ENCODE results near the gene PODNL1. TPM values are rescaled to one million over a fixed set of nuclear protein-coding genes. Genes with fewer than 3 reads are reported as not detected.

PODNL1 gene
- polyA plus RNA-seq, 3 donors, result 1.2 to 1.4 (median 1.3) TPM

GRCh38 chr19:13981467-13981866 is 43.2 kb upstream of the PODNL1 start:
- H3K27me3 ChIP-seq (ENCODE audit: control insufficient read depth in 2 of 2, insufficient read depth in 2 of 2, low read length in 2 of 2), result no peaks in the 10 kb centered on the region
- H3K4me3 ChIP-seq (replicated peaks in 1 of 3; ENCODE audit: low read depth in 2 of 3, low read length in 3 of 3), result no peak overlapping the region
- peaks cover 4 to 27% of the 10 kb centered on the region in 2 donors for H3K36me3 ChIP-seq (replicated peaks in 1 of 2; ENCODE audit: control insufficient read depth in 1 of 2, insufficient read depth in 2 of 2, low read length in 2 of 2)
- no peaks in the 10 kb centered on the region for H3K9me3 Mint-ChIP-seq
- no peak overlapping the region for H3K27ac ChIP-seq (ENCODE audit: low read depth in 1 of 2, low read length in 2 of 2)
- peaks cover 23 to 38% of the 10 kb centered on the region in 2 donors for H3K36me3 Mint-ChIP-seq
- peaks cover 52% of the 10 kb centered on the region for H3K4me1 Mint-ChIP-seq
- 83% methylated on average over 4 of the region's 9 CpGs for WGBS (ENCODE audit: insufficient coverage)
- H3K9ac ChIP-seq (ENCODE audit: insufficient read depth, low read length, poor library complexity, severe bottlenecking), result no peak overlapping the region
- no peak for DNase-seq
- peaks cover 4% of the 10 kb centered on the region for H3K79me2 ChIP-seq (ENCODE audit: insufficient read depth, low read length)
- no peaks in the 10 kb centered on the region for H4K20me1 ChIP-seq (ENCODE audit: insufficient read depth, low read length)
- no peak overlapping the region for H3K4me3 Mint-ChIP-seq
- no peaks in the 10 kb centered on the region for H3K9me3 ChIP-seq (replicated peaks in 1 of 2; ENCODE audit: control insufficient read depth in 1 of 2, insufficient read depth in 1 of 2, low read length in 2 of 2)
- no peak overlapping the region for H3K4me2 ChIP-seq (replicated peaks; ENCODE audit: extremely low read depth, low read length, poor library complexity, severe bottlenecking)
- H3K4me1 ChIP-seq (ENCODE audit: control insufficient read depth in 1 of 2, insufficient read depth in 2 of 2, low read length in 2 of 2), result peaks cover 50 to 68% of the 10 kb centered on the region in 2 donors
- intact Hi-C loops (cut with micrococcal nuclease), result no loop called here
- H3K27me3 Mint-ChIP-seq (ENCODE audit: low read depth in 3 of 3), result peaks cover 0 to 3% (median 1%) of the 10 kb centered on the region in 3 donors
- TF ChIP-seq CTCF (IDR thresholded peaks at IDR 0.05), result no peak
- no peak overlapping the region for H2AFZ ChIP-seq (ENCODE audit: insufficient read depth, low read depth, low read length, poor library complexity, severe bottlenecking)
- peak overlapping the region in 2 of 7 donors; percentile 42 to 72 for H3K27ac Mint-ChIP-seq

GRCh38 chr19:13981021-13981420 is 42.8 kb upstream of the PODNL1 start:
- no peak overlapping the region for H3K4me3 Mint-ChIP-seq
- Histone ChIP-seq H2AFZ (ENCODE audit: insufficient read depth, low read depth, low read length, poor library complexity, severe bottlenecking) (no peak overlapping the region), H3K4me1 (ENCODE audit: control insufficient read depth in 1 of 2, insufficient read depth in 2 of 2, low read length in 2 of 2) (peaks cover 46 to 64% of the 10 kb centered on the region in 2 donors), H3K9ac (ENCODE audit: insufficient read depth, low read length, poor library complexity, severe bottlenecking) (no peak overlapping the region), H3K27me3 (ENCODE audit: control insufficient read depth in 2 of 2, insufficient read depth in 2 of 2, low read length in 2 of 2) (no peaks in the 10 kb centered on the region), H3K4me2 (replicated peaks; ENCODE audit: extremely low read depth, low read length, poor library complexity, severe bottlenecking) (no peak overlapping the region), H4K20me1 (ENCODE audit: insufficient read depth, low read length) (no peaks in the 10 kb centered on the region), H3K9me3 (replicated peaks in 1 of 2; ENCODE audit: control insufficient read depth in 1 of 2, insufficient read depth in 1 of 2, low read length in 2 of 2) (no peaks in the 10 kb centered on the region), H3K36me3 (replicated peaks in 1 of 2; ENCODE audit: control insufficient read depth in 1 of 2, insufficient read depth in 2 of 2, low read length in 2 of 2) (peaks cover 8 to 31% of the 10 kb centered on the region in 2 donors), H3K4me3 (replicated peaks in 1 of 3; ENCODE audit: low read depth in 2 of 3, low read length in 3 of 3) (no peak overlapping the region), H3K27ac (ENCODE audit: low read depth in 1 of 2, low read length in 2 of 2) (no peak overlapping the region), H3K79me2 (ENCODE audit: insufficient read depth, low read length) (peaks cover 4% of the 10 kb centered on the region)
- intact Hi-C loops (cut with micrococcal nuclease), result no loop called here
- H3K27ac Mint-ChIP-seq, result peak overlapping the region in 3 of 7 donors; percentile 15 to 72 (median 25)
- no peak for TF ChIP-seq CTCF (IDR thresholded peaks at IDR 0.05)
- WGBS (ENCODE audit: insufficient coverage), result 80% methylated on average over 2 of the region's 5 CpGs
- peaks cover 48% of the 10 kb centered on the region for H3K4me1 Mint-ChIP-seq
- peaks cover 0 to 3% (median 1%) of the 10 kb centered on the region in 3 donors for H3K27me3 Mint-ChIP-seq (ENCODE audit: low read depth in 3 of 3)
- H3K36me3 Mint-ChIP-seq, result peaks cover 26 to 43% of the 10 kb centered on the region in 2 donors
- DNase-seq, result no peak
- no peaks in the 10 kb centered on the region for H3K9me3 Mint-ChIP-seq
